Ammon's horn (tissue), 1 donor: Measurements from ENCODE around the gene DNAH17.
"Not testable (repeated sequence)": the region's sequence is repeated elsewhere in the genome, so short reads cannot be mapped to it uniquely, and the experiment has no call there.

Experiments
- DNase-seq: peaks from one replicate; pipeline ENCODE4 v3.0.0-alpha.2; 2016; ENCODE audit warnings: low spot score

DNAH17 gene

GRCh38 chr17:78476973-78477372 is 100.2 kb downstream of the DNAH17 start:
- no peak for DNase-seq

GRCh38 chr17:78476149-78476548 is 101.0 kb downstream of the DNAH17 start:
- DNase-seq = no peak

GRCh38 chr17:78475211-78475610 is 102.0 kb downstream of the DNAH17 start:
- DNase-seq = no peak

- DNase-seq = no peak
These were observed 102.5 kb downstream of the DNAH17 start for GRCh38 chr17:78474614-78475146.

DNA sequence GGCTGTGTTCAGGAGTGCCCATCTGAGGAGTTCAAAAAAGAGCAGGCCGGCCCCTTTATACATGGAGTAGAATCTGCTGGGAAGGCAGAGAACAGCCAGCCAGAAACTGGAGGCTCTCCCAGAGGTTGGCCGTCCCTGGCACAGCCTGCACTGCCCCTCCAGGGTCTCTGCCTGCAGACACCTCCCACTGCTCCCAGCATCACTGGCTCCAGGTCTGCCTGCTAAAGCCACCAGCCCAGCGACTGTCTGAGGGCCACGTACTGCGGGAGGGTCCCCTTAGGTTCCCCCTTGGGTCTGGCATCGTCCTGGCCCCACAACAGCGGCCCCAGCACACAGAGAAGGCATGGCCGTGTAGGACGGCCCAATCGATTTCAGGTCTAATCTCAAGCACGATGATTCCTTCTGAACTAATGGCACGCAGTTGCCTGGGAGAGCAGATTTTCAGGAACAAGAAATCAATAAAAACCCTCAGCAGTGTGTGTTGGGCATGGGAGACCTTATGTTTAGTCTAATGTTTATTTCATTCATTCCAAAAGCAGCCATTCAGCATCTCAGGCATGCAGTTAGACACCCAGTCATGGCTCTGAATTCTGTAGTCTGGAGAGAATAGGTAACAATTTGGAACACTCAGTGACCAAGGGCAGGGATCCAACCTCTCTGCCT is 103.1 kb downstream of the DNAH17 start:
- DNase-seq = no peak

DNA sequence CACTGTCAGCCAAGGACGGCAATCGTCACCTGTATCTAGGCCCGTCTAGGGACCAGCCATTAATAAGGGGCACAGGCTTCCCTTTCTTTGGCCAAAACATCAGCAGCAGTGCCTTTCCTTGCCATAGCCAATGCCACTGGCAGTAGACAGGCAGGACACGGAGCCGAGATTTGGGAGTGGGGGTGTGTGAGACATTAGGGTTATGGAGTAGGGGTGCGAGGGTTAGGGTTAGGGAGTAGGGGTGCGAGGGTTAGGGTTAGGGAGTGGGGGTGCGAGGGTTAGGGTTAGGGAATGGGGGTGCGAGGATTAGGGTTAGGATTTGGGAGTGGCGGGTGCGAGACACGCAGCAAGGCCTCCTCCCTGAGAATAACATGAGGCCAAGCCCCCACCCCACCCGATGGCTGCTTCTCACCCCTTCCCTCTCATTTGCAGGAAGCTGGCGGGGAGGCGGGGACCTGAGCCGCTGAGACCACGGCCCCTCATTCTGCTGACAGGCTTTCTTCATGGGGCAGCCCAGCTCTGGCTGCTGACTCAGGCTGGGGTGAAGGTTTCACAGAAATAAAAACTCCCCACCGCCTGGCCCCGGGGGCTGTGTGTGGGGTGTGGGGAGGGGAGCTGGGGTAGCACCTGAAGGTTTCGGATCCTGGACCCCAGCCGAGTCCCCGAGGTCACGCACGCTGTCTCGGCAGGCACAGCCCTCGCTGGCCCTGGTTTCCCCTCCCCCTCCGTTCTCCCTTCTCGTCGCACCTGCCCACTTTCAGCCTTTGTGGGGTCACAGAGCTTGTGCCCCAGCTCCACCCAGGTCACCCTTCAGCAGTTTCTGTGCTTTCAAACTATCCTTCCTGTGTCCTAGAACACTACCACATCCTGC is 104.9 kb downstream of the DNAH17 start:
- DNase-seq = no peak

GRCh38 chr17:78471635-78472034 is 105.6 kb downstream of the DNAH17 start:
- no peak for DNase-seq

- DNase-seq = no peak
These were observed 107.8 kb downstream of the DNAH17 start for GRCh38 chr17:78469443-78469842.

- no peak for DNase-seq
These were observed 108.8 kb downstream of the DNAH17 start for GRCh38 chr17:78468366-78468765.

DNA sequence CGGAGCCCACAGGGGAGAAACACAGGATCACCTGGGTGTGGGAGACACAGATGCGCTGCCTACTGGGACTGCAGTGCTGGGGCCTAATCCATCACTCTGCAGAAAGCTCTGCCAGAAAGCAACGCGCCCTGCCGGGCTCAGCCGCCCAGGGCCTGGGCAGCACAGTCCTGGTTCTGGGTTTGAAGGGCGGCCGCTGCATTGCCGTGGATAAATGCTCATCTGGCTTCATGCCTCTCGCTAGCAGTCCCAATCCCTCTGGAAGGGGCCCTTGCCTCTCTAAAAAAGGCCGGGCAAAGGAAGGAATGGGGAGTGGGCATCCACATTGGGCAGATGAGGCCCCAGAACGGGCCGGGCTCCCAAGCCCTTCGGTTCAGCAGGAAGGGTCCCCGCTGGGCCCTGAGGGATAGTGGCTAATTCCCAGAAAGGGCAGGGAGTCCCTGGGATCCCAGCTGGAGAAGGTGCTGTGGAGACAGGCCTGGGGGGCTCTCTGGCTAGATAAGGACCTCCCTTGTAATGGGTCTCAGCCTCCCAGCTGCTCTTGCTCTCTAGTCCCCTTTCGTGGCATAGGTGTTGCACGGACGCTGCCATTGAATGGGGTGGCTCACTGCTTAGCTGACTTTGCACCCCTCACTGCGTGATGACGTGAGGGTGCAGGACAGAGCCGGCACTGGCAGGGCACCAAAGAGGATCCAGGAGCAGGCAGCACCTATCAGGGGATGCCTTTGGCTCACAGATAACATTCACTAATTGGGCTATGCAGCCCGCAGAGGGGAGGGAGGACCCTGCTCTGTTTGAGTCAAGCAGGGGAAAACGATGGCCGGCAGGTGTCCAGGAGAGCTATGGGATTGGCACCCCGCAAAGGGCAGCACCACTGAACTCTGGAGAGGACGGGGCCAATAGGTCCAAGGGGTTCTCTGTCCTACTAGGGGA is 110.1 kb downstream of the DNAH17 start:
- no peak for DNase-seq

DNA sequence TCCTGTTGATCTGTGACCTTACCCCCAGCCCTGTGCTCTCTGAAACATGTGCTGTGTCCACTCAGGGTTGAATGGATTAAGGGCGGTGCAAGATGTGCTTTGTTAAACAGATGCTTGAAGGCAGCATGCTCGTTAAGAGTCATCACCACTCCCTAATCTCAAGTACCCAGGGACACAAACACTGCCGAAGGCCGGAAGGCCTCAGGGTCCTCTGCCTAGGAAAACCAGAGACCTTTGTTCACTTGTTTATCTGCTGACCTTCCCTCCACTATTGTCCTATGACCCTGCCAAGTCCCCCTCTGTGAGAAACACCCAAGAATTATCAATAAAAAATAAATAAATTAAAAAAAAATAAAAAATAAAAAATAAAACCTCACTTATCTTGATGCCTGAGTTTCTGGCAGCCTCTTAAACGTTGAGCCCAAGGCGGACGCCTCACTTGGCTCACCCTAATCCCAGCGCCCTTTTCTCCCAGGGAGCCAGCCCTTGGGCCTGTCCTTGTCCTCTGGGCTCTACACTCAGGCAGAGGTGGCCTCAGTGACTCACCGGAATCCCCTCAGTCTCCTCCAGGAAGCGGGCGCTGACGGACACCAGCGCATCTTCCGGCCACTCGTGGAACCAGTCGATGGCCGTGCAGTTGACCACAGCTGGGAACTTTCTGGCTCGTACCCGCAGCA is 110.9 kb downstream of the DNAH17 start:
- not testable (repeated sequence) for DNase-seq

- DNase-seq = no peak
These were observed 115.0 kb downstream of the DNAH17 start for GRCh38 chr17:78462148-78462547.

GRCh38 chr17:78461799-78462053 is 115.5 kb downstream of the DNAH17 start:
- DNase-seq = no peak

DNA sequence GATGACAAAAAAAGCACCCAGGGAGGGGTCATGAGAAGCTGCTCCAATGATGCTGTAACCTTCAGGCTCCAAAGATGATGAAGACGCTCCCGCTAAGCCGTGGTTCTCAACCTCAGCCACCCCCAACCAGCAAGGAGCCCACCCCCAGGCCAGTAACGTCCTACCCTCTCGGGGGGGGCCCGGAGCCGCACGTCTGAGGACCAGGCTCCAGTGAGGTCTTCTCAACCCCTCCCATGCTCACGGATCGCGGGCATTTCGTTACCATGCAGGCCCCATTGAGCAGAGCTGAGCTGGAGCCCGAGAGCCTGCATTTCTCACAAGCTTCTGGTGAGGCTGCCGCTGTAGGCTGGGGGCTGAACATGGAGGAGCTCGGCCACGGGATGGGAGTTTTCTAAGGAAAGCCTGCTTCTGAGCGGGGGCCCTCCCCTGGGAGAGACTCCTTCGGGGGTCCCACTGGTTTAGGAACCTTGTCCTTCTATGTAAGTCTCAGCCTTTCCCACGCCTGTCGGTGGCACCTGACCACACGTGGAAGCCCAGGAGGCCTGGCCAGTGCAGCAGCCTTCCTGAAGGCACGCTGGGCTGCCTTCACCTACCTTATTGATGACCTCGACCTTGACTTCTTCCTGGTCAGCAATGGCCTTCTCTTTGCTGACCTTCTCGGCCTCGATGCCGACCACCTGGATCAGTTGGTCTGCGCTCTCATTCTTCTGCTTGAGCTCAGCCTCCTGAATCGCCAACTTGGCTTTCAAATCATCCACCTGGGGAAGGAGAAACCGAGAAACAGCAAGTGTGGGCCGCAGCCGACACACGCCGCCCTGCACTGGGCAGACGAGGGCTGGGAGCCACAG is 116.0 kb downstream of the DNAH17 start:
- DNase-seq = no peak

DNA sequence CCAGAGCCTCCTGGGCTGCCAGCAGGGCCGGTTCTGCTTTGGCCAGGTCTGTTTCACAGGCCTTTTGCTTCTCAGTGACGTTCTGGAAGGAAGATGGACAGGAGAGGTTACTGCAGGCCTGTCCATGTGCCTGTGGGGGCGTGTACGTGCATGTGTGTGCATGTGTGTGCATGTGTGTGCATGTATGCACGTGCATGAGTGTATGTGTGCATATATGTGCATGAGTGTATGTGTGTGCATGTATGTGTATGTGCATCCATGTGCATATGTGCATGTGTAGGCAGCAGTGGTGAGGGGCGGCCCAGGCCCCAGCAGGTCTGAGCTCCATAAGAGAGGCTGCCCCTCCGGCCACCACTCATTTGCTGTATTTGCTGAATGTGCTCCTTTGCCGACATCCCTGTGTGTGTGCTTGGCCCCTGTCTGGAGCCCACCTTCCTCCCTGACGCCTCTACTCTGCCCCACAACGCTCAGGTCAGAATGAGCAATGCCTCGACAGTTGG is 117.0 kb downstream of the DNAH17 start:
- DNase-seq = no peak

DNA sequence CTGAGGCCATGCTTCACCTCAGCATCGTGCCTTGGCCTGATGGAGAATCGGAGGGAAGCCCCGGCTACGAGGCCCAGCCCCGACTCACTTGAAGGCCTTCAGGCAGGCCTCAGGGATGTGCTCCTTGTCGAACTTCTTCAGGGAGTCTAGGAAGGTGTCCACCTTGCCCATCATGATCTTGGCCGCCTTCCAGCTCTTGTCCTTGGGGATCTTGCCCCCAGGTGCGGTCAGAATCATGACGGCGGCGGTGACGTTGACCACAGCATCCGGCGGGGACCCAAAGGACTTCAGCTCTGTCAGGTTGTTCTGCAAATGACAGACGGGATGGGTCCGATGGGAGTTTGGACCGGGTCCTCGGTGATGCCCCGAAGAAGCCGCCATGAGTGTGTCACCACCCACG is 117.5 kb downstream of the DNAH17 start:
- DNase-seq = no peak

DNA sequence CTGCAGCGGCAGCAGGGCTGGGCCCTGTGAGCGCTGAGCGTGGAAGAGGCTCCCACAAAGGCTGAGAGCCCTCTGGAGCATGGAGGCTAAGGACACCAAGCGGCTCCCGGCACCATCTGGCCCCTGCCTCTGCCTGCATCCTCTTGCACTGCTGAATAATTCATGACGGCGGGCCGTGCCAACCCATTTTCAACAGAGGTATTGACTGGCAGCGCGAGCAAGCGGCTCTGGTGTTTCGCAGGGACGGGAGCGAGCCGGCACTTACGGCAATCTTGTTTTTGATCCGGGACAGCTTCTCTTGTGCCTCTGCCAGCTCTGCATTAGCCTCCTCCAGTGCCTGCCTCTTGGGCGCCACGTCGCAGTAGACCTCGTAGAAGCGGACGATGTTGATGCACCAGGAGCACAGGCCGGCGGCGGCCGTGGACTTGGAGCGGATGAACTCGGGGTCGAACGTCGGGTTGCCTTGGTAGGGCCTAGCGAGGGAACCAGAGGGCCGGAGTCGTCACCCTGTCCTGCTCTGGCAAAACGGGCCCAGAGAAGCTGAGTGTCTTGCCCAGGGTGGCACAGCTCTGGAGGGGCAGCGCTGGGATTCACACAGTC is 118.4 kb downstream of the DNAH17 start:
- DNase-seq = peak; percentile 98

DNA sequence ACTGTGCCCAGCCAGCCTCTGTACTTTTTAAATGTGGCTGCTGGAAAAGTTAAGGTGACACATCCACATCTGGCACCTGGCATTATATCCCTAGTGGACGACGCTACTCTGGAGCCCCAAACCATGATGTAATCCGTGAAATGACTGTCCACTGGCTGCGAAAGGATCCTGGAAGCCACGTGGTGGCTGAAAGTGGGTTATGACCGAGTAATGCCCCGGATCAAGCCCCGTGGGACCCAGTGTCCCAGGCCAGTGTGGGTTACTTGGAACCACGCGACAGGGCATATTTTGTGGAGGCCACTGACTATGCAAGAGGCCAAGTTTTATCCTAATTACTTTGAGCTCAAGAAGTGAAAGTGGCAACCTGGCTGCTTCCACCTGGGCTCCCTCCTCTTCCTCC is 119.1 kb downstream of the DNAH17 start:
- DNase-seq = no peak

DNA sequence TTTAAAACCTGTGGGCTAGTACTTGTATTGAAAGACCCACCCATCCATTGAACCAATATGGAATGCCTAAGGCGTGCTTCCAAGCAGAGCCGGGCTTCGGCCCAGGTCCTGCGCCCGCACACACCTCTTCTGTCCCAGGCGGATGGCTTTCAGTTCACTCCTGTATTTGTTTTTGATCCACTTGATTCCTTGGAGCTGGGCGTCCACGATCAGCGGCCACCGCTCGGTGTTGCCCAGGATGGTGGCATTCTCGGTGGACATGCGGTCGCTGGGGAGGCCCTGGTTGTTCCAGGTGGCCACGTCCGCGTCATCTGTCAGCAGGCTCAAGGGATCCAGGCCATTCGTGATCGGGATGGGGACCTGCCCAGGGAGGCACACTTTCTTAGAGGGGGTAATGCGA is 122.8 kb downstream of the DNAH17 start:
- DNase-seq = no peak

DNA sequence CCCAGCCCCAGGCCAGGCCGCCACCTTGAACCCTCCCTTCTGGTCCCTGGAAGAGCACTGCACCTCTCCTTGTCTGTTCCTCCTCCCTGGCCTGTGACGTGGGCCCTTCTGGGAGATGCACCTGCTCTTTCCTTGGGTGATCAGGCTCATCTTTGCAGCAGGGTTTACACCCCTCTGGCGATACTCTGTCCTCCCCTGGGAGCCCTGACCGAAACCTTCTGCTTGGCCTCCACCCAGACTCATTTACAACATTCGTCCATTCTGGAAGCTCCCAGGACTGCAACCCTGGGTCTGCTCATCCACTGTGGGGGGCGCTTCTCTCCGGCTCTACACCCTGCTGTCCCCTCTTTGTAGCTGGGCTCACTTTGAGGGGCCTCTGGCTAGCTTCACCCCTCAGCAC is 125.4 kb downstream of the DNAH17 start:
- DNase-seq = no peak
